RWPE2 (cell line): ENCODE data around the gene SART3.
"Not testable (repeated sequence)": the region's sequence is repeated elsewhere in the genome, so short reads cannot be mapped to it uniquely, and the experiment has no call there.

Experiments used
- ATAC-seq: fragments of 200-7000 bp; cut with Tn5 transposase; 3 replicates; pipeline ENCODE4 v1.9.1; 2021; ENCODE audit warnings: low read depth
- DNase-seq: peaks from one replicate; pipeline ENCODE4 v3.0.0-alpha.2; 2020; ENCODE audit warnings: low spot score
- H3K27ac ChIP-seq: fragments of 450-650 bp; 2 replicates; pipeline ENCODE4 v1.5.1; 2017; ENCODE audit warnings: mild to moderate bottlenecking; ENCODE audit not compliant: poor library complexity, severe bottlenecking
- H3K27me3 ChIP-seq: fragments of 250-450 bp; sonication (Bioruptor Pico); 2 replicates; pipeline ENCODE4 v1.5.1; 2021; ENCODE audit warnings: mild to moderate bottlenecking, moderate library complexity; ENCODE audit not compliant: insufficient read depth, poor library complexity, severe bottlenecking
- H3K36me3 ChIP-seq: fragments of 250-450 bp; sonication (Bioruptor Pico); 2 replicates; pipeline ENCODE4 v1.5.1; 2020; ENCODE audit warnings: low read depth, mild to moderate bottlenecking, moderate library complexity
- H3K4me1 ChIP-seq: fragments of 250-450 bp; sonication (Bioruptor Pico); 2 replicates; pipeline ENCODE4 v1.5.1; 2021; ENCODE audit warnings: mild to moderate bottlenecking, moderate library complexity; ENCODE audit not compliant: insufficient read depth, poor library complexity, severe bottlenecking
- H3K4me3 ChIP-seq: fragments of 250-450 bp; sonication (Bioruptor Pico); 2 replicates; pipeline ENCODE4 v1.5.1; 2021; ENCODE audit warnings: mild to moderate bottlenecking, moderate library complexity; ENCODE audit not compliant: severe bottlenecking
- H3K9me3 ChIP-seq: fragments of 250-450 bp; sonication (Bioruptor Pico); 2 replicates; pipeline ENCODE4 v1.5.1; 2021; ENCODE audit warnings: mild to moderate bottlenecking, moderate library complexity; ENCODE audit not compliant: severe bottlenecking
- TF ChIP-seq, protein P1 (sequence below): fragments of 450-650 bp; IDR thresholded peaks from one replicate; pipeline ENCODE4 v1.5.1; 2017; ENCODE audit warnings: mild to moderate bottlenecking, moderate library complexity; ENCODE audit not compliant: poor library complexity, severe bottlenecking

SART3 gene

DNA sequence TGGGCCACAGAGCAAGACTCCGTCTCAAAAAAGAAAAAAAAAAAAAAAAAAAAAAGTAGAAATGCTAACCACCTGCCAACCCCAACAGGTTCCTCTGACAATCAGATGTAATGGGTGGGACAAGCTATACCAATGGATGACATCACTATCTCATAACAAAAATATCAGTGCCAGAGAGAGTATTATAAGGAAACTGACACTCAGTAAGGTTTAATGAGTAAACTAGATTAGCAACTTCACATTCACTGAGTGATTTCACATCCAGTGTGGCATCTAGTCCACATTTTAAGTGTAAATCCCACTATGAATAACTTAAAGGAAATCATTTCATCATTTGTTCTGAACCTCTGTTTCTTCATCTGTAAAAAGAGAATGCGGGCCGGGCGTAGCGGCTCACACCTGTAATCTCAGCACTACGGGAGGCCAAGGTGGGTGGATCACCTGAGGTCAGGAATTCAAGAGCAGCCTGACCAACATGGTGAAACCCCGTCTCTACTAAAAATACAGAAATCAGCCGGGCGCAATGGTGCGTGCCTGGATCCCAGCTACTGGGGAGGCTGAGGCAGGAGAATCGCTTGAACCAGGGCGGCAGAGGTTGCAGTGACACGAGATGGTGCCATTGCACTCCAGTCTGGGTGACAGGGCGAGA, 1.8 kb downstream of the SART3 start:
- H3K4me3 ChIP-seq = no peak overlapping the region
- TF ChIP-seq, protein P1, sequence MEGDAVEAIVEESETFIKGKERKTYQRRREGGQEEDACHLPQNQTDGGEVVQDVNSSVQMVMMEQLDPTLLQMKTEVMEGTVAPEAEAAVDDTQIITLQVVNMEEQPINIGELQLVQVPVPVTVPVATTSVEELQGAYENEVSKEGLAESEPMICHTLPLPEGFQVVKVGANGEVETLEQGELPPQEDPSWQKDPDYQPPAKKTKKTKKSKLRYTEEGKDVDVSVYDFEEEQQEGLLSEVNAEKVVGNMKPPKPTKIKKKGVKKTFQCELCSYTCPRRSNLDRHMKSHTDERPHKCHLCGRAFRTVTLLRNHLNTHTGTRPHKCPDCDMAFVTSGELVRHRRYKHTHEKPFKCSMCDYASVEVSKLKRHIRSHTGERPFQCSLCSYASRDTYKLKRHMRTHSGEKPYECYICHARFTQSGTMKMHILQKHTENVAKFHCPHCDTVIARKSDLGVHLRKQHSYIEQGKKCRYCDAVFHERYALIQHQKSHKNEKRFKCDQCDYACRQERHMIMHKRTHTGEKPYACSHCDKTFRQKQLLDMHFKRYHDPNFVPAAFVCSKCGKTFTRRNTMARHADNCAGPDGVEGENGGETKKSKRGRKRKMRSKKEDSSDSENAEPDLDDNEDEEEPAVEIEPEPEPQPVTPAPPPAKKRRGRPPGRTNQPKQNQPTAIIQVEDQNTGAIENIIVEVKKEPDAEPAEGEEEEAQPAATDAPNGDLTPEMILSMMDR = no peak
- DNase-seq (no peak), ATAC-seq (no peak)
- peaks cover 47% of the 10 kb centered on the region for H3K36me3 ChIP-seq
- no peak overlapping the region for H3K27ac ChIP-seq
- no peaks in the 10 kb centered on the region for H3K27me3 ChIP-seq
- no peaks in the 10 kb centered on the region for H3K4me1 ChIP-seq
- no peaks in the 10 kb centered on the region for H3K9me3 ChIP-seq

DNA sequence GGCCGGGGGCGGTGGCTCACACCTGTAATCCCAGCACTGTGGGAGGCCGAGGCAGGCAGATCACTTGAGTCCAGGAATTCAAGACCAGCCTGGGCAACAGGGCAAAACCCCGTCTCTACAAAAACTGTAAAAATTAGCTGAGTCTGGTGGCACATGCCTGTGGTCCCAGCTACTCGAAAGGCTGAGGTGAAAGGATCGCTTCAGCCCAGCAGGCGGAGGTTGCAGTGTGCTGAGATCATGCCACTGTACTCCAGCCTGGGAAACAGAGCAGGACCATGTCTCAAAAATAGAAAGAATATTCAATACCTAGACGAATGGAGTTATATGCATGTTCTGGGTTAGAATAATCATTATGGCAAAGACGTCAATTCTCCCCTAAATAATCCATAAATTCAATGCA, 5.6 kb downstream of the SART3 start:
- not testable (repeated sequence) for DNase-seq, H3K9me3 ChIP-seq, H3K4me1 ChIP-seq, H3K4me3 ChIP-seq, H3K27ac ChIP-seq, H3K27me3 ChIP-seq, ATAC-seq
- H3K36me3 ChIP-seq = peaks cover 58% of the 10 kb centered on the region

DNA sequence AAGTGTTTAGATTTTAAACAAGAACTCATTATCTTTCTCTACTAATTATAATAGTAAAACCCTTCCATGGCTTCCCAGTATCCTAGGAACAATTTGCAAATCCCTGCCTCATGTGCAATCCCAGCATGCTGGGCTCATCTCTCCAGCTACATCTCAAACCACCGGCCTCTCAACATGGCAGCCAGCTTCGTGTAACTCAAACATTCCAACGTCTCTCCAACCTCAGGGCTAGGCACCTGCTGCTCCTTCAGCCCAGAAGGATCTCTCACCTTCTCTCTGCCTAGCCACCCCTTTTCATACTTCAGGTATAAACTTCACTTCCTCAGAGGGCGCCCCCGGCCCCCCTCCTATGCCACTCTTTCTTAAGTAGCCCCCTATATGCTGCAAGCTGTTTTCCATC, 7.2 kb downstream of the SART3 start:
- DNase-seq (no peak), ATAC-seq (no peak)
- H3K9me3 ChIP-seq = no peaks in the 10 kb centered on the region
- H3K27me3 ChIP-seq = no peaks in the 10 kb centered on the region
- no peaks in the 10 kb centered on the region for H3K4me1 ChIP-seq
- TF ChIP-seq, protein P1 = no peak
- peaks cover 67% of the 10 kb centered on the region for H3K36me3 ChIP-seq
- no peak overlapping the region for H3K27ac ChIP-seq
- no peak overlapping the region for H3K4me3 ChIP-seq

DNA sequence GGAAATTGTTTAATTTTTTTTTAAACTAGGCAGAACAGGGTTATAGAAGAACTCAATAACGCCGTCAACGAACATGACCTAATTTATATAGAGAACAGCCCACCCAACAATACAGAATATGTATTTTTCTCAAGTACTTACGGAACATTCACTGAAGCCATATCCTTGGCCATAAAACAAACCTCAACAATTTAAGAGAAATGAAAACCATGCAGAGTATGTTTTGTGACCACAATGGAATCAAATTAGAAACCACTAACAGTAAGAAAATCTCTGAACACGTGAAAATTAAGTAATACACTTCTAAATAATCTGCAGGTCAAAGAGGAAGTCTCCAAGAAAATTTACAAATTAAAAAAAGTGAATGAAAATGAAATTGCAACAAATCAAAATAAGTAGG, 9.4 kb downstream of the SART3 start:
- H3K36me3 ChIP-seq = peaks cover 72% of the 10 kb centered on the region
- no peak overlapping the region for H3K4me3 ChIP-seq
- DNase-seq (no peak), ATAC-seq (no peak)
- H3K4me1 ChIP-seq = no peaks in the 10 kb centered on the region
- TF ChIP-seq, protein P1 = no peak
- no peaks in the 10 kb centered on the region for H3K9me3 ChIP-seq
- H3K27ac ChIP-seq = no peak overlapping the region
- no peaks in the 10 kb centered on the region for H3K27me3 ChIP-seq

DNA sequence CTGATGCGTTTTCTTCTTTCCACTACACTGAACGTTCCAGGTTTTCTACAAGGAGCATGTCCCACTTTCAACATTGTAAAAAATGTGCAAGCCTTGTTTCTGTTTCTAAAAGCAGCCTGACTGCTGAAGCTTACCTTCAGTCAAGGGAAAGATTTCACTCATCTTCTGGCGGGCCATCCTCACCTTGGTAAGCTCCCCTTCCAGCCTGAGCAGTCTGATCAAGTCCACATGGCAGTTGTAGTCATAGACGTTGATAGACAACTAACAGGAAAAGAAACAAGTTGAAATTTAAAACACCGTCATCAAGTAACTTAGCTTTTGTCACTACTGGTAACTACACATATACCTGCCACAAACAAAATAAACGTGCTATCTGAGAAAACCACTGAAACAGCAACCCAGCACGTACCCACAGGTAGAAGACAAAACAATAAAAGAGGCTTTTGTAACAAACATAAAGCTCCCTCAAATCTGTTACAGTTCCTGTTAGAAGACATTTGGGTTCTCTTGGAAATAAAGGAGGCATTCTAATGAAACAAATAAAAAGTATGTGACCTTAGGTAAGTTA, 11.9 kb downstream of the SART3 start:
- Histone ChIP-seq H3K4me1 (no peaks in the 10 kb centered on the region), H3K9me3 (no peaks in the 10 kb centered on the region), H3K4me3 (no peak overlapping the region), H3K27me3 (no peaks in the 10 kb centered on the region), H3K27ac (no peak overlapping the region), H3K36me3 (peaks cover 76% of the 10 kb centered on the region)
- no peak for ATAC-seq
- TF ChIP-seq, protein P1 = no peak
- DNase-seq = no peak
